Skeletal muscle satellite cell (primary cell): ENCODE data around the gene CACNB4.
"Not testable (repeated sequence)": the region's sequence is repeated elsewhere in the genome, so short reads cannot be mapped to it uniquely, and the experiment has no call there.

Experiments used
- H3K27me3 ChIP-seq: 2 replicates; pipeline ENCODE4 v1.7.0; 2013; ENCODE audit warnings: low read length; ENCODE audit not compliant: control insufficient read depth, insufficient read depth
- H3K36me3 ChIP-seq: 2 replicates; pipeline ENCODE4 v1.7.0; 2013; ENCODE audit warnings: mild to moderate bottlenecking, control low read depth, low read length; ENCODE audit not compliant: insufficient read depth
- H3K4me1 ChIP-seq: 2 replicates; pipeline ENCODE4 v1.7.0; 2013; ENCODE audit warnings: low read length; ENCODE audit not compliant: control insufficient read depth, insufficient read depth
- H3K4me2 ChIP-seq: 2 replicates; pipeline ENCODE4 v1.7.0; 2013; ENCODE audit warnings: mild to moderate bottlenecking, low read length
- H3K4me3 ChIP-seq: 2 replicates; pipeline ENCODE4 v1.7.0; 2013; ENCODE audit warnings: low read length
- H3K9ac ChIP-seq: 2 replicates; pipeline ENCODE4 v1.7.0; 2013; ENCODE audit warnings: mild to moderate bottlenecking, low read depth, low read length, moderate library complexity
- H3K9me3 ChIP-seq: replicated peaks from 2 replicates; pipeline ENCODE4 v1.7.0; 2013; ENCODE audit warnings: mild to moderate bottlenecking, control low read depth, low read length

CACNB4 gene

DNA sequence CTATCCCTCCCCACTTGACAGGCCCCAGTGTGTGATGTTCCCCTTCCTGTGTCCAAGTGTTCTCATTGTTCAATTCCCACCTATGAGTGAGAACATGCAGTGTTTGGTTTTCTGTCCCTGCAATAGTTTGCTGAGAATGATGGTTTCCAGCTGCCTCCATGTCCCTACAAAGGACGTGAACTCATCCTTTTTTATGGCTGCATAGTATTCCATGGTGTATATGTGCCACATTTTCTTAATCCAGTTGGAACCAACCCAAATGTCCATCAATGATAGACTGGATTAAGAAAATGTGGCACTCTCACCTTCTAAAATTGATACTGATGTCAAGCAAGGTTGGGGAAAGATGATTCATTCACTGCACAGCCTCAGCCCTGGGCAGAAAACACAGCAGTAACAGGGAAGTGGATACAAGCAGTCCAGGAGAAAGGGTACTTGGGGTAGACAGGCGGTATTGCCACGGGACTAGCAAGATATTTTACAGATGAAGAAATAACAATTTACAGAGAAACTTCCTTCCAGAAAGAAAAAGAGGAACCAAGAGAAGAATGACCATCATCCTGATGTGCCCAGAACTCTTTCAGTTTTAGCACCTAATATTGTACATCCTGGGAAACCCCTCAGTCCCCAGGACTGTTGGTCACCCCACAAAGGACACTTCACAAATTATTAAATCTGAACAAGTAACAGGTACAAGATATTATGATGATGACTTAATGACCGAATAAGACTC lies 68.1 kb downstream of the CACNB4 start:
- not testable (repeated sequence) for H3K9me3 ChIP-seq, H3K4me1 ChIP-seq

DNA sequence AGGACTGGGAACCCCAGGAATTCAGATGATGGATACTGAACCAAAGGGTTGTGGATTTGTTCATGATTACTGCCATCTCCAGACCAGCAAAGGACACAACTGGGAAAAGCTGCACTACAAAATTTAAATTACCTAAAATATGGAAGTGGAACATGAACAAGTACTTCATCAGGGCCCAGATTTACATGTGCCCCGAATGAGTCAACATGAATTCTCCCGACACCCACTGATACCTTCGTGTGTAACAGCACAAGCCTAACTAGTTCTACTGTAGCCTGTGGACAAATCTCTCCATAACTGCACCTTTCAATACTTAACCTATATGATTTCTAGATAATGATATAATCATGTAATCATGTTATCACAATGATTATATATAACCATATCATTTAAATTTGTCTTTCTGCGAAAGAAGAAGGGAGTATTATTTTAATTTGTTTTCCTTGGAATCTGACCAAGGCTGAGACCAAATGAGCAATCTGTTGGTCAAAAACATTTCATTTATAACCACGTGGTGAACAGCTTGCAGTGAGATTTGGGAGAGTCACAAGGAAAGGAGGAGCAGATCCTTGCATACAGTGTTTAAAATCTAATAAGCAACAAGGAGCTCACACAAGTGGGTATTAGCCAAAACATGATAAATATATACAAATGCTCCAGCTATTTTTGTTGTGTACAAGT lies 70.5 kb downstream of the CACNB4 start:
- Histone ChIP-seq H3K9me3 (no peaks in the 10 kb centered on the region), H3K9ac (no peak overlapping the region), H3K4me3 (no peak overlapping the region), H3K36me3 (no peaks in the 10 kb centered on the region), H3K4me1 (no peaks in the 10 kb centered on the region), H3K27me3 (peaks cover 34% of the 10 kb centered on the region), H3K4me2 (no peak overlapping the region)

More for the DNA sequence above, 68.1 kb downstream of the CACNB4 start:
- H3K36me3 ChIP-seq, H3K4me2 ChIP-seq, H3K4me3 ChIP-seq, H3K9ac ChIP-seq: not testable (repeated sequence)
- H3K27me3 ChIP-seq = peaks cover 50% of the 10 kb centered on the region

DNA sequence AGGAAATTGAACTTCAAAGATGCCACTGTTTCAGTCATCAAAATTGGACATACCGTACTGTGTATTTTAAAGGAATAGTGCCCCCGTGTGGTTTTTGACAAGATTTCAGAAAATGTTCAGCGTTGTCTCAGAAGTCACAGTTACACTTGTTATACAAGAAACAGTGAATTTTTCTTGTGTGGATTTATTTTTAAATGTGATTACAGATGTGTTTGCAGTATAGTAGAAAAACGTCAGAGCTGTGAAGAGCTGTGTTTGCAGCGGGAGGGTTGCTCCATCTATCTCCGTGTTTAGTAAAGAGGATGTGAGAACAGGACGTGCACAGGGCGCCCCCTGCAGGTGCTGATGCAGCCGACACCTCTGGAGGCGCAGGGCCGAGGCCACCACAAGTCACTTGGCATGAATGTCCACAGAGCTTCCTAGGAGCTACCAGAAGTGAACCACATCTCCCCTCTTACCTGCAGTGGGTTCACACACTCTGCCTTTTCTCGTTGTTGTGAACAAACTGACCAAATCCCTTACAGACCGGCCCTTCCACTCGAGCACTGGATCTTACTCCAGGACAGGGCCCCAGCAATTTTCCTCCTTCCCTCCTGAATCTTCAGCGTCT lies 73.1 kb downstream of the CACNB4 start:
- Histone ChIP-seq H3K4me2 (peak overlapping the region; percentile 81), H3K27me3 (peaks cover 29% of the 10 kb centered on the region), H3K4me1 (no peaks in the 10 kb centered on the region), H3K9ac (no peak overlapping the region), H3K9me3 (no peaks in the 10 kb centered on the region), H3K36me3 (no peaks in the 10 kb centered on the region), H3K4me3 (peak overlapping the region; percentile 61)

DNA sequence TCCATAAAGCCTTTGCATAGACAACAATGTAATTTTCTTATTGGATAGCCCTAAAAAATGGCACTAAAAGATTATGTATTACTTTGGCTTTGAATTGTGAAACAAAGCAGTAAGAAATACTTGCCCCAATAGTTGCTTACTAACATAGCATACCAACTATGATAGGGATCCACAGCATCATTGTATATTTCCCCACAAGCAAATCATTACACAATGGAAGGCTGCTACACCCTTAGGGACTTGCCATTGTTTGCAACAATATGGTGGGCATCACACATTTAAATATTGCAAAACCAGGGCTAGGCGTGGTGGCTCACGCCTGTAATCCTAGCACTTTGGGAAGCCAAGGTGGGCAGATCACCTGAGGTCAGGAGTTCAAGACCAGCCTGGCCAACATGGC lies 74.4 kb downstream of the CACNB4 start:
- Histone ChIP-seq H3K4me1 (no peaks in the 10 kb centered on the region), H3K4me3 (no peak overlapping the region), H3K9ac (no peak overlapping the region), H3K4me2 (no peak overlapping the region), H3K36me3 (no peaks in the 10 kb centered on the region), H3K27me3 (peaks cover 35% of the 10 kb centered on the region), H3K9me3 (no peaks in the 10 kb centered on the region)

DNA sequence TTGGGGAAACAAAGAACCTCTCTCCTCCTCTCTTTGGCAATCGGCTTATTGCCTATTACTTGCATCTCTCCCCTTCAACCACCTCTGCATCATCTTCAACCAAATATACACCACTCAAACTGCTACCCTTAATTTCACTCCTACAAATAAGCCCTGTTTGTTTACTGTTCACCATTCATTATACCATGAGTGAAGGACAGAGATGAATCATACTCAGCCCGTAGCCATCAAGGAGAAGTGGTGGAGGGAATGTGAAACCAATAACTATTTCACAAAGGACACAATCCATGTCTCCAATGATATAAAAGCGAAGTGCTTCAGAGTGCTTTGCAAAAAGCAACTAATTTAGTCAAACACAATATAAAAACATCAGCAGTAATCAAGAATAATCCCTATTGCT lies 76.8 kb downstream of the CACNB4 start:
- Histone ChIP-seq H3K27me3 (peaks cover 45% of the 10 kb centered on the region), H3K9me3 (no peaks in the 10 kb centered on the region), H3K4me3 (no peak overlapping the region), H3K36me3 (no peaks in the 10 kb centered on the region), H3K4me2 (no peak overlapping the region), H3K4me1 (no peaks in the 10 kb centered on the region), H3K9ac (no peak overlapping the region)

DNA sequence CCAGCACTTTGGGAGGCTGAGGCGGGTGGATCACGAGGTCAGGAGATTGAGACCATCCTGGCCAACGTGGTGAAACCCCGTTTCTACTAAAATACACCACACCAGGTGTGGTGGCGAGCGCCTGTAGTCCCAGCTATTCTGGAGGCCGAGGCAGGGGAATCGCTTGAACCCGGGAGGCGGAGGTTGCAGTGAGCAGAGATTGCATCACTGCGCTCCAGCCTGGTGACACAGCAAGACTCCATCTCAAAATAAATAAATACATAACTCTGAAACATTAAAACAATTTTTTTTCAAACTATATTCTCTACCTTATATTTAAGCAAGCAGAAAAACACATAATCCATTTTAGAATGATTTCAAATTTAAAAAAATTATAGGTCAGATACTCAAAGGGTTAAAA lies 77.8 kb downstream of the CACNB4 start:
- not testable (repeated sequence) for H3K36me3 ChIP-seq, H3K4me2 ChIP-seq, H3K4me1 ChIP-seq, H3K4me3 ChIP-seq, H3K9me3 ChIP-seq, H3K9ac ChIP-seq
- H3K27me3 ChIP-seq = peaks cover 54% of the 10 kb centered on the region

DNA sequence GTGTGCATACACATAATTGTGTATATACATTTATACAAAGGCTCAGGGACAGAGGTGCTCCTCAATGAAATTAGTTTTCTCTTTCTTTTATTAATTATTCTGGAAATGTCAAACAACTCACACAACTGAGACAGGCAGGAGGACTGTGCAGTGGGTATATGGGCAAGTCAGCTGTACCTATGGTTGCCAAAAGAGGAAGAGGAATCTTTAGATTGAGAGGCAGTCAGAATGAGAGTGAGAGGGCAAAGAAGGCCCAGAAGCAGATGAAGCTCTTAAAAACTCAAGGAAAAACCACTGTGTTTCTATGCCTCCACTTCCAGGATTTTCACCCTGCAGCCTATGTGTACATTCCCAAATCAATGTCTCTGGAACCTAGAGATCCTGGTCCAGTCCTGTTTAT lies 79.1 kb downstream of the CACNB4 start:
- Histone ChIP-seq H3K9me3 (no peaks in the 10 kb centered on the region), H3K36me3 (no peaks in the 10 kb centered on the region), H3K27me3 (peaks cover 54% of the 10 kb centered on the region), H3K4me1 (no peaks in the 10 kb centered on the region), H3K4me3 (no peak overlapping the region), H3K9ac (no peak overlapping the region), H3K4me2 (no peak overlapping the region)

DNA sequence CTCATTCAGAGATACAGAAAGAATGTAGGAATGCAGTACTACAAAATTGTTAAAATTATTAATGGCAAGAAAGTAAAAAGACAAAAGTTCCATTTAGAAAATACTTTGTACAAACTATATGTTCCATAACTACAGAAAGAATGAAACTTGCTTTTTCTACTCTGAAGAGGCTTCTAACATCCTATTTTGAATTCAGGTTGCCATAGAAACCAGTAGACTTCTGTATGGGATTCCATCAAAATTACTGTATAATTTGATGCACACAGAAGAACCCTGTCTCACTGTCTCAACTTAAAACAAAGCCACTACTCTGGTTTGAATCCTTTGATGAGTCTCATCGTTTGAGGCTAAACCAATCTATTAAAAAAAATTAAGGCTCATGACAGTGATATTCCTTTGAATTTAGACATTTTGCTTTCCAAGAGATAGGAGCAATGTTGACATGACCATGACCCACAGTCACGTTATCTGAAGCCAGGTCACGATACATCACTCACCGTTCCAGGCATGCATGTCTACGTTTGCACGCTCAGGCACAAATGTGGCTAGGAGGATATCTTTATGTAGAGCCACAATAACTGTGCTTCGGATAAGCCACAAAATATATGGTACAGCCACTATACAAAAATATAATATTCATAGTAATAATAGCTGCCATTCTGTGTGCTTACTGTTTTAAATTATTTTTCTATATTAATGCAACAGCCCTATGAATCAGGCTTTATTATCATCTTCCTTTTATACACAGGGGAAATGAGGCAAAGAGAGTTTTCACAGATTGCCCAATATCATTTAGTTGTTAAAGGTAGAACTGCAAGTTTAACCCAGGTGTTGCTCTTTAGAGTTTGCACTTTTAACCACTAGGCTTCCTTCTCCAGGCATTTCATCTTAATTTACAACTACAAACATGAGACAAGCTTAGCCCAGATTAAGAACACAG lies 82.4 kb downstream of the CACNB4 start:
- H3K27me3 ChIP-seq = peaks cover 37% of the 10 kb centered on the region
- no peaks in the 10 kb centered on the region for H3K9me3 ChIP-seq
- no peaks in the 10 kb centered on the region for H3K4me1 ChIP-seq
- no peak overlapping the region for H3K4me2 ChIP-seq
- H3K9ac ChIP-seq = no peak overlapping the region
- no peak overlapping the region for H3K4me3 ChIP-seq
- H3K36me3 ChIP-seq = no peaks in the 10 kb centered on the region

DNA sequence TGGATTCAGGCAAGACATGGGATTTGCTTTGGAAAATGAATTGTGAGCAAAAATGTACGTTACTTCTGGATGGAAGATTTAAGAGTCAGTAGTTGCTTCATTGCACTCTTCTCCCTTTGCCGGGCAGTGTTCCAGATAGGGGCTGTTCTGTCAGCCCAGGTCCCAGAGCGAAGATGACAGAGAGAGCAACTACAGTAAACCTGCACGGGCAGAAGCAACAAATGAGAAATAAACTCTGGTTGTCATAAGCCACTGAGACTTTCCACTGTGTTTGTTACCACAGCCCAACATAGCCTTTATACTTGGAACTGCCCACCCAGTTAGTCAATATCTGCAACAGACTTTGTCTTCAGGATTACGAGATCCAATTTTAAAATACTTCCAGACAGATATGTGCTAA lies 83.3 kb downstream of the CACNB4 start:
- H3K9ac ChIP-seq = no peak overlapping the region
- no peaks in the 10 kb centered on the region for H3K4me1 ChIP-seq
- H3K27me3 ChIP-seq = peaks cover 41% of the 10 kb centered on the region
- no peak overlapping the region for H3K4me2 ChIP-seq
- H3K4me3 ChIP-seq = no peak overlapping the region
- H3K36me3 ChIP-seq = no peaks in the 10 kb centered on the region
- no peaks in the 10 kb centered on the region for H3K9me3 ChIP-seq

DNA sequence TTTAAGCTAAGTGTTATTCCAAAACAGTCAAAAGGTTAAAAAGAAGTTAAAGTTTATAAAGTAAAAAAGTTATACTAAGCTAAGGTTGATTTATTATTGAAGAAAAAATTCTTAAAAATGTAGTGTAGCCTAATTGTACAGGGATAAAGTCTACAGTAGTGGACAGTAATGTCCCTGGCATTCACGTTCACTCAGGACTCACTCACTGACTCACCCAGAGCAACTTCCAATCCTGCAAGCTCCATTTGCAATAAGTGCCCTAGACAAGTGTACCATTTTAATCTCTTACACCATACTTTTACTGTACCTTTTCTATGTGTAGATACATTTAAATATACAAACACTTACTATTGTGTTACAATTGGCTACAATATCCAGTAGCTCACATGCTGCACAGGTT lies 86.1 kb downstream of the CACNB4 start:
- no peak overlapping the region for H3K4me3 ChIP-seq
- no peaks in the 10 kb centered on the region for H3K36me3 ChIP-seq
- H3K9ac ChIP-seq = no peak overlapping the region
- H3K9me3 ChIP-seq = no peaks in the 10 kb centered on the region
- H3K27me3 ChIP-seq = peaks cover 29% of the 10 kb centered on the region
- no peak overlapping the region for H3K4me2 ChIP-seq
- no peaks in the 10 kb centered on the region for H3K4me1 ChIP-seq

DNA sequence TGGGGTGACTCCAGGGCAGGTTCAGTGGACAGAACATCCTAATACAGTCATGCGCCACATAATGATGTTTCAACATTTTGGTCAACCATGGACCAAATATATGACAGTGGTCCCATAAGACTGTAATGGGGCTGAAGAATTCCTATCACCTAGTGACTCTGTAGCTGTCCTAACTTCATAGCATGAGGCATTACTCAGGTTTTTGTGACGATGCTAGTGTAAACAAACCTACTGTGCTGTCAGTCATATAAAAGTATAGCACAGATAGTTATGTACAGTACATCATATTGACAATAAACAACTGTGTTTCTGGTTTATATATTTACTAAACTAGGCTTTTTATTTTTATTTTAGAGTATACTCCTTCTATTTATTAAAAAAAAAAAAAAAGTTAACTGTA lies 87.1 kb downstream of the CACNB4 start:
- Histone ChIP-seq H3K9me3 (no peaks in the 10 kb centered on the region), H3K4me3 (no peak overlapping the region), H3K36me3 (no peaks in the 10 kb centered on the region), H3K4me2 (no peak overlapping the region), H3K9ac (no peak overlapping the region), H3K27me3 (peaks cover 25% of the 10 kb centered on the region), H3K4me1 (no peaks in the 10 kb centered on the region)
